ENCODE results near the gene WNT3A.
A peak's percentile ranks its signal among the peaks of the same experiment; 100 is the strongest.

WNT3A gene

GRCh38 chr1:228039006-228039903, 32.5 kb downstream of the WNT3A start:
- no peak for DNase-seq (ENCODE audit: low read depth)
- no peak overlapping the region for H3K9ac ChIP-seq (ENCODE audit: low read length)
- no peak overlapping the region for H3K4me3 ChIP-seq (ENCODE audit: low read length)
- H3K36me3 ChIP-seq (ENCODE audit: control insufficient read depth, insufficient read depth, low read length, severe bottlenecking): no peaks in the 10 kb centered on the region
- H3K9me3 ChIP-seq (ENCODE audit: control insufficient read depth, low read length): no peaks in the 10 kb centered on the region
- peaks cover 68% of the 10 kb centered on the region for H3K27me3 ChIP-seq (replicated peaks; ENCODE audit: control insufficient read depth, insufficient read depth, low read length)
- H3K4me1 ChIP-seq (ENCODE audit: control insufficient read depth, insufficient read depth, low read length): no peaks in the 10 kb centered on the region

GRCh38 chr1:228039986-228040385, 33.2 kb downstream of the WNT3A start:
- H3K9ac ChIP-seq (ENCODE audit: low read length): no peak overlapping the region
- H3K36me3 ChIP-seq (ENCODE audit: control insufficient read depth, insufficient read depth, low read length, severe bottlenecking): no peaks in the 10 kb centered on the region
- no peaks in the 10 kb centered on the region for H3K4me1 ChIP-seq (ENCODE audit: control insufficient read depth, insufficient read depth, low read length)
- no peaks in the 10 kb centered on the region for H3K9me3 ChIP-seq (ENCODE audit: control insufficient read depth, low read length)
- DNase-seq (ENCODE audit: low read depth): no peak
- H3K4me3 ChIP-seq (ENCODE audit: low read length): no peak overlapping the region
- peaks cover 64% of the 10 kb centered on the region for H3K27me3 ChIP-seq (replicated peaks; ENCODE audit: control insufficient read depth, insufficient read depth, low read length)

- peaks cover 51% of the 10 kb centered on the region for H3K27me3 ChIP-seq (replicated peaks; ENCODE audit: control insufficient read depth, insufficient read depth, low read length)
- no peaks in the 10 kb centered on the region for H3K9me3 ChIP-seq (ENCODE audit: control insufficient read depth, low read length)
- H3K4me3 ChIP-seq (ENCODE audit: low read length): no peak overlapping the region
- no peak overlapping the region for H3K9ac ChIP-seq (ENCODE audit: low read length)
- no peaks in the 10 kb centered on the region for H3K36me3 ChIP-seq (ENCODE audit: control insufficient read depth, insufficient read depth, low read length, severe bottlenecking)
- no peak for DNase-seq (ENCODE audit: low read depth)
- H3K4me1 ChIP-seq (ENCODE audit: control insufficient read depth, insufficient read depth, low read length): no peaks in the 10 kb centered on the region
These were observed 34.5 kb downstream of the WNT3A start for GRCh38 chr1:228041316-228041715.

- Histone ChIP-seq H3K9me3 (ENCODE audit: control insufficient read depth, low read length) (no peaks in the 10 kb centered on the region), H3K36me3 (ENCODE audit: control insufficient read depth, insufficient read depth, low read length, severe bottlenecking) (no peaks in the 10 kb centered on the region), H3K27me3 (replicated peaks; ENCODE audit: control insufficient read depth, insufficient read depth, low read length) (peaks cover 47% of the 10 kb centered on the region), H3K4me1 (ENCODE audit: control insufficient read depth, insufficient read depth, low read length) (no peaks in the 10 kb centered on the region), H3K4me3 (ENCODE audit: low read length) (no peak overlapping the region), H3K9ac (ENCODE audit: low read length) (no peak overlapping the region)
- no peak for DNase-seq (ENCODE audit: low read depth)
These were observed 35.7 kb downstream of the WNT3A start for GRCh38 chr1:228042508-228042907.

- Histone ChIP-seq H3K9ac (ENCODE audit: low read length) (no peak overlapping the region), H3K4me3 (ENCODE audit: low read length) (no peak overlapping the region), H3K27me3 (replicated peaks; ENCODE audit: control insufficient read depth, insufficient read depth, low read length) (peaks cover 52% of the 10 kb centered on the region), H3K4me1 (ENCODE audit: control insufficient read depth, insufficient read depth, low read length) (no peaks in the 10 kb centered on the region), H3K9me3 (ENCODE audit: control insufficient read depth, low read length) (no peaks in the 10 kb centered on the region), H3K36me3 (ENCODE audit: control insufficient read depth, insufficient read depth, low read length, severe bottlenecking) (no peaks in the 10 kb centered on the region)
- DNase-seq (ENCODE audit: low read depth): no peak
These were observed 36.6 kb downstream of the WNT3A start for GRCh38 chr1:228043281-228043848.

GRCh38 chr1:228044961-228045360, 38.2 kb downstream of the WNT3A start:
- peaks cover 46% of the 10 kb centered on the region for H3K27me3 ChIP-seq (replicated peaks; ENCODE audit: control insufficient read depth, insufficient read depth, low read length)
- H3K4me1 ChIP-seq (ENCODE audit: control insufficient read depth, insufficient read depth, low read length): no peaks in the 10 kb centered on the region
- no peaks in the 10 kb centered on the region for H3K9me3 ChIP-seq (ENCODE audit: control insufficient read depth, low read length)
- H3K4me3 ChIP-seq (ENCODE audit: low read length): no peak overlapping the region
- peak; percentile 19 for DNase-seq (ENCODE audit: low read depth)
- H3K9ac ChIP-seq (ENCODE audit: low read length): no peak overlapping the region
- H3K36me3 ChIP-seq (ENCODE audit: control insufficient read depth, insufficient read depth, low read length, severe bottlenecking): no peaks in the 10 kb centered on the region

- no peaks in the 10 kb centered on the region for H3K36me3 ChIP-seq (ENCODE audit: control insufficient read depth, insufficient read depth, low read length, severe bottlenecking)
- no peak for DNase-seq (ENCODE audit: low read depth)
- peaks cover 46% of the 10 kb centered on the region for H3K27me3 ChIP-seq (replicated peaks; ENCODE audit: control insufficient read depth, insufficient read depth, low read length)
These were observed 38.6 kb downstream of the WNT3A start for GRCh38 chr1:228045405-228045804.

GRCh38 chr1:228045871-228046270, 39.1 kb downstream of the WNT3A start:
- no peaks in the 10 kb centered on the region for H3K36me3 ChIP-seq (ENCODE audit: control insufficient read depth, insufficient read depth, low read length, severe bottlenecking)
- DNase-seq (ENCODE audit: low read depth): no peak
- H3K9me3 ChIP-seq (ENCODE audit: control insufficient read depth, low read length): no peaks in the 10 kb centered on the region
- H3K27me3 ChIP-seq (replicated peaks; ENCODE audit: control insufficient read depth, insufficient read depth, low read length): peaks cover 50% of the 10 kb centered on the region
- H3K9ac ChIP-seq (ENCODE audit: low read length): no peak overlapping the region
- H3K4me1 ChIP-seq (ENCODE audit: control insufficient read depth, insufficient read depth, low read length): no peaks in the 10 kb centered on the region
- H3K4me3 ChIP-seq (ENCODE audit: low read length): no peak overlapping the region

More at GRCh38 chr1:228045405-228045804, 38.6 kb downstream of the WNT3A start:
- no peaks in the 10 kb centered on the region for H3K9me3 ChIP-seq (ENCODE audit: control insufficient read depth, low read length)
- H3K9ac ChIP-seq (ENCODE audit: low read length): no peak overlapping the region
- no peak overlapping the region for H3K4me3 ChIP-seq (ENCODE audit: low read length)
- H3K4me1 ChIP-seq (ENCODE audit: control insufficient read depth, insufficient read depth, low read length): no peaks in the 10 kb centered on the region

GRCh38 chr1:228046421-228047182, 39.8 kb downstream of the WNT3A start:
- H3K4me3 ChIP-seq (ENCODE audit: low read length): no peak overlapping the region
- H3K36me3 ChIP-seq (ENCODE audit: control insufficient read depth, insufficient read depth, low read length, severe bottlenecking): no peaks in the 10 kb centered on the region
- DNase-seq (ENCODE audit: low read depth): no peak
- H3K9me3 ChIP-seq (ENCODE audit: control insufficient read depth, low read length): peaks cover 4% of the 10 kb centered on the region
- H3K9ac ChIP-seq (ENCODE audit: low read length): no peak overlapping the region
- peaks cover 55% of the 10 kb centered on the region for H3K27me3 ChIP-seq (replicated peaks; ENCODE audit: control insufficient read depth, insufficient read depth, low read length)
- no peaks in the 10 kb centered on the region for H3K4me1 ChIP-seq (ENCODE audit: control insufficient read depth, insufficient read depth, low read length)

- no peaks in the 10 kb centered on the region for H3K36me3 ChIP-seq (ENCODE audit: control insufficient read depth, insufficient read depth, low read length, severe bottlenecking)
- peaks cover 54% of the 10 kb centered on the region for H3K27me3 ChIP-seq (replicated peaks; ENCODE audit: control insufficient read depth, insufficient read depth, low read length)
- H3K9me3 ChIP-seq (ENCODE audit: control insufficient read depth, low read length): peaks cover 4% of the 10 kb centered on the region
- H3K9ac ChIP-seq (ENCODE audit: low read length): no peak overlapping the region
- DNase-seq (ENCODE audit: low read depth): no peak
- H3K4me1 ChIP-seq (ENCODE audit: control insufficient read depth, insufficient read depth, low read length): no peaks in the 10 kb centered on the region
- no peak overlapping the region for H3K4me3 ChIP-seq (ENCODE audit: low read length)
These were observed 40.3 kb downstream of the WNT3A start for GRCh38 chr1:228047183-228047466.

GRCh38 chr1:228048120-228048519, 41.3 kb downstream of the WNT3A start:
- H3K4me3 ChIP-seq (ENCODE audit: low read length): no peak overlapping the region
- no peak for DNase-seq (ENCODE audit: low read depth)
- H3K9me3 ChIP-seq (ENCODE audit: control insufficient read depth, low read length): peaks cover 4% of the 10 kb centered on the region
- H3K36me3 ChIP-seq (ENCODE audit: control insufficient read depth, insufficient read depth, low read length, severe bottlenecking): no peaks in the 10 kb centered on the region
- no peak overlapping the region for H3K9ac ChIP-seq (ENCODE audit: low read length)
- no peaks in the 10 kb centered on the region for H3K4me1 ChIP-seq (ENCODE audit: control insufficient read depth, insufficient read depth, low read length)
- peaks cover 50% of the 10 kb centered on the region for H3K27me3 ChIP-seq (replicated peaks; ENCODE audit: control insufficient read depth, insufficient read depth, low read length)
